KMS-11 (cell line): ENCODE results near the gene USP3.

Source experiments
- H2AFZ ChIP-seq: fragments of 200-600 bp; sonication (generic); 2 replicates; pipeline ENCODE4 v1.6.1; 2016; ENCODE audit warnings: antibody characterized with exemption, mixed run types, low read depth
- H3K27ac ChIP-seq: fragments of 200-600 bp; sonication (generic); 2 replicates; pipeline ENCODE4 v1.6.1; 2016; ENCODE audit warnings: mild to moderate bottlenecking, mixed run types
- H3K27me3 ChIP-seq: fragments of 200-600 bp; sonication (generic); 2 replicates; pipeline ENCODE4 v1.6.1; 2017; ENCODE audit warnings: mild to moderate bottlenecking, low read depth, mixed run types, moderate library complexity; ENCODE audit not compliant: insufficient read depth
- H3K36me3 ChIP-seq: fragments of 200-600 bp; sonication (generic); 2 replicates; pipeline ENCODE4 v1.6.1; 2017; ENCODE audit warnings: mild to moderate bottlenecking, mixed run types; ENCODE audit not compliant: insufficient read depth
- H3K4me1 ChIP-seq: fragments of 200-600 bp; sonication (generic); 2 replicates; pipeline ENCODE4 v1.6.1; 2016; ENCODE audit warnings: mild to moderate bottlenecking, low read depth, mixed run types; ENCODE audit not compliant: poor library complexity, severe bottlenecking
- H3K4me2 ChIP-seq: fragments of 200-600 bp; sonication (generic); 2 replicates; pipeline ENCODE4 v1.7.0; 2016; ENCODE audit warnings: mild to moderate bottlenecking, mixed run types
- H3K4me3 ChIP-seq: fragments of 200-600 bp; sonication (generic); IDR thresholded peaks from 2 replicates; pipeline ENCODE4 v1.6.1; 2017; ENCODE audit warnings: low read depth, low read length, mixed read lengths; ENCODE audit not compliant: insufficient read depth
- H3K79me2 ChIP-seq: fragments of 200-600 bp; sonication (generic); 2 replicates; pipeline ENCODE4 v1.6.1; 2016; ENCODE audit warnings: low read depth, mixed run types; ENCODE audit not compliant: insufficient read depth
- H3K9ac ChIP-seq: fragments of 200-600 bp; sonication (generic); 2 replicates; pipeline ENCODE4 v1.6.1; 2016; ENCODE audit warnings: mild to moderate bottlenecking, mixed run types
- H4K20me1 ChIP-seq: fragments of 200-600 bp; sonication (generic); 2 replicates; pipeline ENCODE4 v1.6.1; 2016; ENCODE audit warnings: mild to moderate bottlenecking, mixed run types; ENCODE audit not compliant: insufficient read depth
- TF ChIP-seq, protein P1 (sequence below): fragments of 200-600 bp; sonication (generic); conservative IDR thresholded peaks from 2 replicates; pipeline ENCODE4 v1.6.1; 2017; ENCODE audit warnings: low read depth, mild to moderate bottlenecking, antibody characterized with exemption, low read length, moderate library complexity, mixed read lengths

The USP3 gene

DNA sequence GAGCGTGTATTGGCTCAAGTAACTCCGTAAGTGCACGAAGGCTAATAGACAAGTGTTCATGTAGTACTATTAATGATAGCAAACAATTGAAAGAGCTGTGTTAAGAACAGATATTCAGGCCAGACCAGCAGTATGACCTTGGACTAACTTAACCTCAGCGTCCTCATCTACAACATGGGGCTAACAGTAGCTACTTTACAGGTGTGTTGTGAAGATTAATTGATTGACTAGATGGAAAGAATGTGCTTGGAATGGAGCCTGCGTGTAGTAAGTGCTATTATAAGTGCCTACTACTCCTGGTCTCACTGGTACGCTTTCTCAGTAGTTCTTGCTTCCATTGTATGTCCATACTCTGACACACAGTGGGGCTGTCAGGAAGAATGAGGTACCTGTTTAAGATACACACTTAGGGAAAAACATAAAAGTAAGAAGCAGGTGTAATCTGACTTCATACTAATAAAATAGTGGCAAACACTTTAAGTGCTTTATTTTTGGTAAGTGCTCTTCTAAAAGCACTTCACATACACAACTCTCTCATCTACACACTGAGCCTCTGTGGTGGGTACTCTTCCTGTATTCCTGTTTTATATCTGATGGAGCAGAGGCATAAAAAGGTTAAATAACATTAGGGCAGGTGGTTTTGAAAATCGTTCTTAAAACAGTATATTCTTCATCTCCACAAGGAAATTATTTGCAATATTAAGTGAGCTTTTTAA is 68.5 kb downstream of the USP3 start:
- no peaks in the 10 kb centered on the region; the same call in 1 of the 2 replicates for H3K36me3 ChIP-seq
- H3K27me3 ChIP-seq, result no peaks in the 10 kb centered on the region
- no peak overlapping the region for H3K4me2 ChIP-seq
- H2AFZ ChIP-seq, result no peak overlapping the region
- H3K4me3 ChIP-seq, result no peak overlapping the region
- H3K9ac ChIP-seq, result no peak overlapping the region
- H3K4me1 ChIP-seq, result no peaks in the 10 kb centered on the region
- no peak overlapping the region for H3K27ac ChIP-seq
- H4K20me1 ChIP-seq, result no peaks in the 10 kb centered on the region
- no peaks in the 10 kb centered on the region for H3K79me2 ChIP-seq
- TF ChIP-seq, protein P1, sequence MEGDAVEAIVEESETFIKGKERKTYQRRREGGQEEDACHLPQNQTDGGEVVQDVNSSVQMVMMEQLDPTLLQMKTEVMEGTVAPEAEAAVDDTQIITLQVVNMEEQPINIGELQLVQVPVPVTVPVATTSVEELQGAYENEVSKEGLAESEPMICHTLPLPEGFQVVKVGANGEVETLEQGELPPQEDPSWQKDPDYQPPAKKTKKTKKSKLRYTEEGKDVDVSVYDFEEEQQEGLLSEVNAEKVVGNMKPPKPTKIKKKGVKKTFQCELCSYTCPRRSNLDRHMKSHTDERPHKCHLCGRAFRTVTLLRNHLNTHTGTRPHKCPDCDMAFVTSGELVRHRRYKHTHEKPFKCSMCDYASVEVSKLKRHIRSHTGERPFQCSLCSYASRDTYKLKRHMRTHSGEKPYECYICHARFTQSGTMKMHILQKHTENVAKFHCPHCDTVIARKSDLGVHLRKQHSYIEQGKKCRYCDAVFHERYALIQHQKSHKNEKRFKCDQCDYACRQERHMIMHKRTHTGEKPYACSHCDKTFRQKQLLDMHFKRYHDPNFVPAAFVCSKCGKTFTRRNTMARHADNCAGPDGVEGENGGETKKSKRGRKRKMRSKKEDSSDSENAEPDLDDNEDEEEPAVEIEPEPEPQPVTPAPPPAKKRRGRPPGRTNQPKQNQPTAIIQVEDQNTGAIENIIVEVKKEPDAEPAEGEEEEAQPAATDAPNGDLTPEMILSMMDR, result no peak

- Histone ChIP-seq H3K79me2 (no peaks in the 10 kb centered on the region), H3K36me3 (no peaks in the 10 kb centered on the region; the same call in 1 of the 2 replicates), H2AFZ (no peak overlapping the region), H3K9ac (no peak overlapping the region), H3K4me1 (no peaks in the 10 kb centered on the region), H3K4me3 (no peak overlapping the region), H4K20me1 (no peaks in the 10 kb centered on the region), H3K27me3 (no peaks in the 10 kb centered on the region), H3K4me2 (no peak overlapping the region), H3K27ac (no peak overlapping the region)
- TF ChIP-seq, protein P1, result no peak
These were observed 69.1 kb downstream of the USP3 start for GRCh38 chr15:63573533-63573932.

- no peaks in the 10 kb centered on the region for H3K36me3 ChIP-seq
- TF ChIP-seq, protein P1, result no peak
- no peaks in the 10 kb centered on the region for H4K20me1 ChIP-seq
- H3K4me2 ChIP-seq, result no peak overlapping the region
- H3K27me3 ChIP-seq, result no peaks in the 10 kb centered on the region
- H3K27ac ChIP-seq, result no peak overlapping the region
- H2AFZ ChIP-seq, result no peak overlapping the region
- H3K4me3 ChIP-seq, result no peak overlapping the region
- no peaks in the 10 kb centered on the region for H3K79me2 ChIP-seq
- H3K4me1 ChIP-seq, result no peaks in the 10 kb centered on the region
- no peak overlapping the region for H3K9ac ChIP-seq
These were observed 70.9 kb downstream of the USP3 start for GRCh38 chr15:63575312-63575711.

DNA sequence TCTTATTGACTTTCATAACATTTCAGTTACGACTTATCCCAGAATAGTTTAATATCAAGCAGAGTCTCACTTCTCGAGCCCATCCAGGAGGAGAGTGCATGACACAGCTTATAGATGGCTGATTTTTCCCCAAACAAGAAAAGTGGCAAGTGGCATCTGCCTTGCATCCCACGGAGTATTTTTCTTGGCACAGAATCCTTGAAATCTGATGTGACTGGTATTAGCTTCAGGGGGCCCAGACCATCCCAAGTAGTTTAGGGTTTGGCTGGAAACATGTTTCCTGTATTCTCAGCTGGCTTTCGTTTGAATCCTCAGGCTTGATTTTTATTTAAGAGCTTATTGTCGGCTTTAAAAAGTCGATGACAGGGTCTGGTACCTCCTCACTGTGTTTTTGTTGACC is 72.0 kb downstream of the USP3 start:
- Histone ChIP-seq H3K9ac (no peak overlapping the region), H3K4me2 (no peak overlapping the region)

More for the DNA sequence above, 72.0 kb downstream of the USP3 start:
- H2AFZ ChIP-seq, result no peak overlapping the region
- no peak overlapping the region for H3K27ac ChIP-seq
- H3K4me3 ChIP-seq, result no peak overlapping the region
- no peaks in the 10 kb centered on the region for H3K4me1 ChIP-seq
- H4K20me1 ChIP-seq, result no peaks in the 10 kb centered on the region
- no peaks in the 10 kb centered on the region for H3K79me2 ChIP-seq
- TF ChIP-seq, protein P1, result no peak
- H3K36me3 ChIP-seq, result no peaks in the 10 kb centered on the region
- no peaks in the 10 kb centered on the region for H3K27me3 ChIP-seq
